ENCODE data around the gene SPATS2L. TPM values are rescaled to one million over a fixed set of nuclear protein-coding genes. Genes with fewer than 3 reads are reported as not detected.

The SPATS2L gene
- total RNA-seq, 1 donor from 2014 or later, result 36.6 TPM

- no peak overlapping the region for H3K4me3 ChIP-seq
- no peaks in the 10 kb centered on the region for H3K4me1 ChIP-seq
- TF ChIP-seq, protein P1, sequence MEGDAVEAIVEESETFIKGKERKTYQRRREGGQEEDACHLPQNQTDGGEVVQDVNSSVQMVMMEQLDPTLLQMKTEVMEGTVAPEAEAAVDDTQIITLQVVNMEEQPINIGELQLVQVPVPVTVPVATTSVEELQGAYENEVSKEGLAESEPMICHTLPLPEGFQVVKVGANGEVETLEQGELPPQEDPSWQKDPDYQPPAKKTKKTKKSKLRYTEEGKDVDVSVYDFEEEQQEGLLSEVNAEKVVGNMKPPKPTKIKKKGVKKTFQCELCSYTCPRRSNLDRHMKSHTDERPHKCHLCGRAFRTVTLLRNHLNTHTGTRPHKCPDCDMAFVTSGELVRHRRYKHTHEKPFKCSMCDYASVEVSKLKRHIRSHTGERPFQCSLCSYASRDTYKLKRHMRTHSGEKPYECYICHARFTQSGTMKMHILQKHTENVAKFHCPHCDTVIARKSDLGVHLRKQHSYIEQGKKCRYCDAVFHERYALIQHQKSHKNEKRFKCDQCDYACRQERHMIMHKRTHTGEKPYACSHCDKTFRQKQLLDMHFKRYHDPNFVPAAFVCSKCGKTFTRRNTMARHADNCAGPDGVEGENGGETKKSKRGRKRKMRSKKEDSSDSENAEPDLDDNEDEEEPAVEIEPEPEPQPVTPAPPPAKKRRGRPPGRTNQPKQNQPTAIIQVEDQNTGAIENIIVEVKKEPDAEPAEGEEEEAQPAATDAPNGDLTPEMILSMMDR (IDR thresholded peaks at IDR 0.05), result no peak
- H3K27me3 ChIP-seq, result no peaks in the 10 kb centered on the region
- intact Hi-C loops (cut with DNase I), result no loop called here
- H3K27ac ChIP-seq, result no peak overlapping the region
- peaks cover 10 to 23% of the 10 kb centered on the region in 2 donors for H3K36me3 ChIP-seq
- H3K9me3 ChIP-seq, result no peaks in the 10 kb centered on the region
- no peak for DNase-seq (ENCODE audit: low spot score in 2 of 2)
Observed at GRCh38 chr2:200445284-200445683, 138.8 kb downstream of the SPATS2L start.

GRCh38 chr2:200446612-200447011, 140.1 kb downstream of the SPATS2L start:
- no peak overlapping the region for H3K27ac ChIP-seq
- TF ChIP-seq, protein P1 (IDR thresholded peaks at IDR 0.05), result no peak
- H3K4me1 ChIP-seq, result no peaks in the 10 kb centered on the region
- no peak for DNase-seq (ENCODE audit: low spot score in 2 of 2)
- H3K4me3 ChIP-seq, result no peak overlapping the region
- H3K9me3 ChIP-seq, result no peaks in the 10 kb centered on the region
- H3K36me3 ChIP-seq, result peaks cover 3 to 12% of the 10 kb centered on the region in 2 donors
- intact Hi-C loops (cut with DNase I), result no loop called here
- no peaks in the 10 kb centered on the region for H3K27me3 ChIP-seq

DNA sequence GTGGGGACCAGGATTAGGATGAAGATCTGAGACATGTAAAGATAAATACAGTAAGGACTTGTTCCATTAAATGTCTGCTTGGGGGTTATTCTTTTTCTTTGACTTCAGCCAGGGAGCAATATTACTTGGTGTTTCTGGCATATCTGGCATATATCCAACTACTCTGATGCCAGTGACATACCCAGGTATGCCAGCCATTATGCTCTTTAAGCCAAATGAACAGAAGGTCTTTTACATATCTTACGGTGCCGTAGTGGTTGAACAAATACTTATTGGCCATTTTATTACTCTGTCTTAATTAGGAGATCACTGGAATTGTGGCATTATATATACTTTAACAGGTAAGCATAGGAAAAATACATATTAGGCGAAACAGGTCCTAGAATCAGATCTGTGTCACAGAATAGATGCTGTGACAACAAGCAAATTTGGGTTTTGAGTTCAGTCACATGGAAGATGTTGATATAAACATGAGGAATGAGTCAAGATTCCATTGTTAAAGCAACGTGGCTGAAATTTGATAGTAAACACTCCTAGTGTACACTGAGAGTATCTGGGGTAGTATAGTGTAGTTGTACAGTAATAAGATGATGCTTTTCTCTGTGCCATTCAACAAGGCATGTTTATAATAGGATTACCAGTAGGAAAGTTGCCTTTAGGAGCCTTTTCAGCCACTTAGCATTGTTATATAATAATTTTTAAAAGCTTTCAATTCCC, 140.8 kb downstream of the SPATS2L start:
- Histone ChIP-seq H3K36me3 (peaks cover 3 to 5% of the 10 kb centered on the region in 2 donors), H3K27ac (no peak overlapping the region), H3K4me3 (no peak overlapping the region), H3K27me3 (no peaks in the 10 kb centered on the region), H3K9me3 (no peaks in the 10 kb centered on the region), H3K4me1 (no peaks in the 10 kb centered on the region)
- intact Hi-C loops (cut with DNase I), result no loop called here
- TF ChIP-seq, protein P1 (IDR thresholded peaks at IDR 0.05), result no peak
- no peak for DNase-seq (ENCODE audit: low spot score in 2 of 2)

DNA sequence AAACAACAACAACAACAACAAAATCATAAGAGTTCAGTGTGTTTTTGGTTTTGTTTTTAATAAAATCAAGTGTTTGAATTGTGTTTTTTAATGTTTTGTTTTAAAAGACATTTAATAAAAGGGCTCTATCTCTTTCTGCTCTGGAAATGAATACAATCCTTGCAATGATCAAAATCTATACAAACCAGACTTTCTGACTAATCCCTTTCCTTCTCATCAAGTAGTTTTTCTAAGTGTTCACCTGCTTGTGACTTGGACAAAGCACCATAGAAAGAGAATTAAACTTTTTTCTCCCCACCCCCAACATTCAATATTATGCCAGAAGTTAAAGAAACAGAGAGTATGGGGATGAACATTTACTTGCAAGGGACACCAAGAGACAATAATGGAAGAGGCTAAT, 142.0 kb downstream of the SPATS2L start:
- H3K27me3 ChIP-seq, result no peaks in the 10 kb centered on the region
- H3K36me3 ChIP-seq, result peaks cover 0 to 5% of the 10 kb centered on the region in 2 donors
- no peak overlapping the region for H3K27ac ChIP-seq
- intact Hi-C loops (cut with DNase I), result no loop called here
- TF ChIP-seq, protein P1 (IDR thresholded peaks at IDR 0.05), result no peak
- no peak overlapping the region for H3K4me3 ChIP-seq
- DNase-seq (ENCODE audit: low spot score in 2 of 2), result no peak
- H3K9me3 ChIP-seq, result no peaks in the 10 kb centered on the region
- H3K4me1 ChIP-seq, result no peaks in the 10 kb centered on the region

GRCh38 chr2:200449149-200449548, 142.7 kb downstream of the SPATS2L start:
- H3K9me3 ChIP-seq, result no peaks in the 10 kb centered on the region
- TF ChIP-seq, protein P1 (IDR thresholded peaks at IDR 0.05), result no peak
- DNase-seq (ENCODE audit: low spot score in 2 of 2), result no peak

More at GRCh38 chr2:200449149-200449548, 142.7 kb downstream of the SPATS2L start:
- Histone ChIP-seq H3K27ac (no peak overlapping the region), H3K4me1 (no peaks in the 10 kb centered on the region), H3K4me3 (no peak overlapping the region), H3K36me3 (peaks cover 0 to 5% of the 10 kb centered on the region in 2 donors), H3K27me3 (no peaks in the 10 kb centered on the region)
- intact Hi-C loops (cut with DNase I), result no loop called here
